GM19397 (cell line): ENCODE results near the gene SPATS2L.
A peak's percentile ranks its signal among the peaks of the same experiment; 100 is the strongest.

Experiments
- ATAC-seq: cut with Tn5 transposase; IDR thresholded peaks from one replicate; pipeline ENCODE4 v1.9.1; 2021; ENCODE audit warnings: mild to moderate bottlenecking, moderate library complexity; ENCODE audit not compliant: unreplicated experiment

Gene SPATS2L

DNA sequence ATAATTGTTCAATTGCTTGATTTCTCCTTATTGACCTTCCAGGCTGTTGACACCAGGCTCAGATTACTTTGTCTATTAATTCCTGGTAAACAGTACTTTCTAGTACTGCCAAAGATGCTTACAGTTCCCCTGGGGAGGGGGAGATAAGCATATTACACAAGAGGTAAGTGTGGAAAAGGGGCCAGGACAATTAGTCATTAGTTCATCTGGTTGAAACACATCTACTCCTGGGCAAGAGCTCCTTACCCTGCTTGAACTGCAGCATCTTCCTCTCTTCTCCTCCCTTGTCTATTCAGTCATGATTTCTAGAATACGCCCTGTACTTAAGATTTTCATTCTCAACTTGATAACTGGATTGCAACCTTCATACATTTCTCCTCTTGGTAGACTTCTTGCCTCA lies 10.4 kb upstream of the SPATS2L start:
- ATAC-seq: no peak

DNA sequence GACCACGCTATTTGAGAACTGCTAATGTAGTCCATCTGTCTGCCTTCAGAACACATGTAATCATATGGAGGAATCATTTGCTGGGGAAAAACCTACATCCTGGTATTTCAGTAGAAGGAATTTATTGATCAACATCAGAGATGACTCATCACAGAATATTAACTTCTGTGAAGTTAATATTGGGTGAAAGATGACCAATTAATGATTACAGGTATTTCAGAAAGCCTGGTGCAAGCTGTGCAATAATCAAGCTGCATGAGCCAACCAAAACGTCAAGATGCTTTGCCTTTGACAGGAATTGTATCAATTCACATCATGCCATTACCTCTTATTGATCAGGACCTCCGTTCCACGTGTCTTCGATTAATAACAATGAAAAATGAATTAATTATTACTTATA lies 9.4 kb upstream of the SPATS2L start:
- no peak for ATAC-seq

DNA sequence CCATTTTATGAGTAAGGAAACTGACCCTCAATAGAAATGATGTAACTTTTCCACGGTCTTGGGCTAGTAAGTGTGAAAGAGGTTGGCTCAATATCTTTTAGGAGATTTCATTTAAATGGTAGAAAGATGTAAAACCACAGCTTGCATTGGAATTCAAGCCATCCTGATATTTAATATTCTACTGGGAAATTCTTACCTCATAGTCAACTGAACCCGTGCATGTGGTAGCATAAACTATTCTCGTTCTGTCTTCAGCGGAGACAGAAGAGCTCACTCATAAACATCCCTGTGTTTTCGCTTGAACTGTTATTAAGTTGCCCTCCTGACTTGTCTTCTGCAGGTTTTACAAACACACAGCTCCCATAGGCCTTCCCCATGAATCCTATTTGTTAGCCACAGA lies 8.5 kb upstream of the SPATS2L start:
- ATAC-seq: no peak

DNA sequence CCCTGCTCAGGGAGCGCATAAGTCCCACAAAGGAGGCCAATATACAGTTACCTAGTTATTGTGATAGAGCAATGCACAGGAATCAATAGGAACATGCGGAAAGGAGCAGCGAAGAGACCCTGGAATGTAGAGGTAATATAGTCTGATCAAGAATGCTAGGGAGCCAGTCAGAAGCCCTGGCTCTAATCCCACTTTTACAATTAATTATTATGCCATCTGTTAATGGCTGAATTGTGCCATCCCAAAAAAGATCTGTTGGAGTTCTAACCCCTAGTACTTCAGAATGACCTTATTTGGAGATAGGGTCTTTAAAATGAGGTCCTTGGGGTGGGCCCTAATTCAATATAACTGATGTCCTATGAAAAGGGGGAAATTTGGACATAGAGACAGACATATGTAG lies 7.7 kb upstream of the SPATS2L start:
- no peak for ATAC-seq

DNA sequence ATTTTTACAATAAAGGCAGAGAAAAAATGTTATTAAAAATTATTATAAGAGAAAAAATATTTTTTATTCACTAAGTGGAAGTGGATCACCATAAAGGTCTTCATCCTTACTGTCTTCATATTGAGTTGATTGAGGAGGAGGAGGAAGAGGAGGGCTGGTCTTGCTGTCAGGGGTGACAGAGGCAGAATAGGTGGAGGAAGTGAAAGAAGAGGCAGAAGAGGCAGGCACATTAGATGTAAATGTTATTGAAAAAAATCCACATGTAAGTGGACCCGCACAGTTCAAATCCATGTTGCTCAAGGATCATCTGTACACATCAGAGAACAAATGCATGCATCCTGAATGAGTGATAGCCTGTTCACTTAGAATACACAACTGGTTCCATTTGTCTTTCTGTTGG lies 6.4 kb upstream of the SPATS2L start:
- ATAC-seq: no peak

DNA sequence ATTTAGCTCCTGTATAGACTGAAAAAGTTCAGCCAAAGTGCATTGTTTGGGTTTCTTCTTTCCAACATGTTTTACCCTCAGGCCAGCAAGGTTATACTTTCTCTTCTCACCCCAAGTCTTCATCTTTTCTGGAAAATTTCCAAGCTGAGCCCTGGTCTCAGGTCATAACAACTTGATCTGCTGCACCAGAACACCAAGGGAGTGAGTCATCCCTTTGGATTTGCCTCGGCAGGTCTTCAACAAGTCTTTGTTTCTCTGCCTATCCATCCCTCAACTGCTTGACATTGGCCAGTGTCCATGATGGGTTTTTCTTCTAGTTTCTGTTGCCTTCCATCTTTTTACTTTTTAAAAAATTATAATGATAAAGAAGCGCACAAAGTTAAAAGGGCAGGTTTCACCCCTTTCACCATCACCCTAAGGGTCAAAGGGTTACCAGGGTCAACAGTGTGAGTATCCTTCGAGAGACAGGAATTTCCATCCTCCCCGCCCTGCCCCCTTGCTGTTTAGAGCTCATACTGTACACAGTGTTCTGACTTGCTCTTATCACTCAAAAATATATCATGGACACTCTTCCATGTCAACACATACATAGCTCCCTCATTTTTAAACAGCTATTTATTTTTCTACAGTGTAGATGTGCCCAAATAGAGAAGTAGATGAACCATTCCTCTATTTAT lies 5.7 kb upstream of the SPATS2L start:
- no peak for ATAC-seq

DNA sequence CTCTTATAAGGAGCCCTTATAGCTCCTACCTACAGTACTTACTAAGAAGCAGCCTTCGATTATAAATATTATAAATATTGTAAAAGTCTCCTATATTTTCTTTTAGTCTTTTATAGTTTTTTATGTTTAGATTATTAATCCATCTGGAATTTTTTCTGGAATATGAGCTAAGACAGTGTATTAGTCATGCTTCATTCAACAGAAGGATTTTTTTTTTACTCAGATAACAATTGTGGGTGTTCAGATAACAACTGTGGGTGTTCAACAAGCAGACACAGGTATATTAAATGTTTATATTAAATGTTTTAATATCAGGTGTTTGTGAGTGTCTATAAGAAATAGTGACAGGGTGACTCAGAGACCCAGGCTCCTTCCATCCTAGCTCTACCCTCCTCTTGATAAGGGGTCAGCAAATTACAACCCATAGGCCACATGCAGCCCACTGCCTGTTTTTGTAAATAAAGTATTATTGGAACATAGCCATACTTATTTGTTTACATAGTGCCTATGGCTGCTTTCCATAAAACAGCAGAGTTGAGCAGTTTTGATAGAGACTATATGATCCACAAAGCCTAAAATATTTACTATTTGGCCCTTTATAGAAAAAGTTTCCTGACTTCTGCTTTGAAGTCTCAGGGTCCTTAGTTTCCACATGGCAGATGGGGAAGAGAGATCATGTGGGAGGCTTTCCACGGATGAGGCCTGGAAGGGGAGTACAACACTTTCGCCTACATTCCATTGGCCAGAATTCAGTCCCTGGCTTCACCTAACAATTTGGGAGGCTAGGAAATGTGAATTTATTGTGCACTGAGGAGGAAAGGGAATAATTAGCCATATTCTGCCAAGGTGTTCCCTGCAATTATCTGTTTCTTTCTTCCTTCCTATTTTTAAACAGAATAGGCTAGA lies 4.3 kb upstream of the SPATS2L start:
- no peak for ATAC-seq

DNA sequence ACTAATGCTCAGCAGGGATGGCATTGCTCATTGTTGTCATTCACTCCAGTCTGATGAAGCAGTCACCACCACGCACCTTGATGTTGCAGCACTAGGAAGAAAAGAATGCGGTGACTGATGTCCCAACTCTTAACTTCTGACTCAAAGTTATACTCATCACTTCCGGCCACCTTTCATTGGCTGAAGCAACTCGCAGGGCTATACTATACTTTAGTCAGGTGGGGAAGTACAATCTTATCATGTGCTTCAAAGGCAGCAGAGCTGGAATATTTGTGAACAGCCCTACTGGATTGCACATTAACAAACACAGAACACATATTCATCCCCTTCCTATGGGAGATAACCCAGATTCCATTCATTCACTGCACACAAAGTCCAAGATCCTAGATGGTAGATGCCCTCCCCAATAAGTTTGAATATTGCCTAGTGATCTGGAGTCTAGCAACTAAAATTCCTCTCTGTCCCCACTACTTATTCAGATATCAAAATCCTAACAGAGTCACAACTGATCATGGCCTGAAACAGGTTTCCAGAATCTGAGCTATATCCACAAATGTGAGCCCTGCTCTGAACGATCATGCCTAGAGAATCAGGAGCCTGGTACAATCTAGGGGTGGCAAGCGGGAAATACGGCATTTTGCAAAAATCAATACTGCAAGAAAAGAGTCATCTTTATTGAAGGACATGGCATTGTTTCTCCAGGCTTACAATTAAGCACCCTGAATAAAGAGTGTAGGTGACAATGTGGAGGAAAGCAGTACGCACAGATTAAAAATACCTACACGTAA lies 3.4 kb upstream of the SPATS2L start:
- no peak for ATAC-seq

DNA sequence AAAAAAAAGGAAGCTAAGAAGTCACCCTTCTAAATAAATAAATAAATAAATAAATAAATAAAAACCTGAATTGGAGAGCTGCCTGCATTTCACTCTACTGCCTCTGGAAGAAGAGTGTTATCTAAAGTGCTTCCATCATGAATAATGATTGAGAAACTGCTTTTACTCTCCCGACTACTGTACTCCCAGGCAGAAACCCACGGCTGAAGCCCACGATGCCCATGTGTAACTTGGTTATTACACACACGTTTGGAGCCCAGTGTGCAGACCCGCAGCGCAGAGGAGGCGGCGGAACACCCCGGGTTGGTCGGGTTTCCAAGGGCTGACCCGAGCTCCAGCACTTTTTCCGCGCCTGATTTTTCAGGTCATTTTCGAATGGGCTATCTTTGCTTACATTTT lies 697 bp upstream of the SPATS2L start:
- ATAC-seq: no peak

DNA sequence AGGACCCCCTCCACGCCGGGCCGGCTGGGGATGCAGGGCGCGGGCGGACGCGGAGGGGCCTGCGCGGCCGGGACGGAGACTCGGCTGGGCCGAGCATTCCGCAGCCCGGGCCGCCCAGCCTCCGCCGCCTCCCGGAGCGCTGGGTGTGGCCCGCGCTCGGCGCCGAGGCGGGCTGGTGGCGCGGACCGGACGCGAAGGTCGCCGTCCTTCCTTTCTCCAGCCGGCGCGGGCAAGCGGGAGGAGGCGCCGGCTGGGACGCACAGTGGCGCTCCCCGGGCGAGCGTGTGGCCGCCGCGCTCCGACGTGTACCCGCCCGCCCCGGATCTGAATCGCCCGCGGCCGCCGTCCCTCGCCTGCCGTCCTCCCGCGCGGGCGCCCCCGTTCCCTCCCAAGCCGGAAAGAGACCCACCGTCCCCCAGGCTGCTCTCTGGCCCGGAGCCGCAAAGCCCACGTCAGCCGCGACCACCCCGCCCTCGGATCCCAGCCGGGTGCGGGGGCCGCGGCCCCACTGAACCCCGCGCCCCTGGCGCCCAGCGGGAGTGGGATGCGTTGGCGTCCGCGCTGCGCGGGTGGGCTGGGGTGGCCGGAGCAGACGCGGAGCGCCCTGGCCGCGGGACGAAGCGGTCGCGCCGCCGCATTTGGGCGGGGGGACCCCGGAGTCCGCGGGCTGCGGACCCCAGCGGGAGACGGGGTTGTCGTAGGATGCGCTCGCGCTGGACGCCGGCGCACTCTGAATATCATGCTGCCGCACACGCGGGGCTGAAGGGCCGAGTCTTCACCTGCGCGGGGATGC lies 634 bp downstream of the SPATS2L start:
- peak; percentile 66 for ATAC-seq

DNA sequence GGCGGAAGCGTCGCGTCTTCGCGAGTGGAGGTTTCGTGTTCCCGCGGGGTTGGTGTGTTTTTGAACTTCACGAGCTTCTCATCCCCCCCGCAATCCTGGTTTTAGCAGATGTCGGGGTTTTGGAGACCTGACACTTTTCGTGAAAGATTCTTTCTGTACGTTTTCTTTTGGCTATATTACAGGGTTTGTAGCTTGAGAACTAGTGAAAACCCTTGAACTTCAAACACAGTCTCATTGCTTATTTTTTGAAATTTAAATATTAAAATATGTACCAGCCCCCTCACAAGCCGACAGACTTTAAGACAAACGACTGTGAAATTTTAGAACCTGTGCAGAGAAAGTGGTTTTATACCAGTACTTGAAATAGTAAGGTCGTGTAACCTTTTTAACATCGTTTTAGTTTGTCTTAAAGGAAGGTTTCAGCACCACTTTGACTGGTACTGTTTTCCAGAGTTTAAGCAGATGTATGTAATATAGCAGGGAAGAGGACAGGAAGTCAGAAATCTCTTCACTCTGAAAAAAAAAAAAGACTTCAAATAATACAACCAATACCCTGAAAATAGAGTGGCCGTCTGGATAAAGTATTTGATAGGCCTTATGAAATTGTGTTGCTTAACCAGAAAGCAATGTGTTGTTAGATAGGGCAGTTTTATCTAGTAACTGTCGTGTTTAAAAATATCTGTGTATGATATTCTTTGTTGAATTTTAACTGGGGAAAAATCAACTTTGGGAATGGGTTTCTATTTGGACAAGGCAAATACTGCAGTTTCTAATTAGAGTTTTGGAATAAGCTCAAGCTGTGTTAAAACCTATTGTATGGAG lies 1.4 kb downstream of the SPATS2L start:
- no peak for ATAC-seq

DNA sequence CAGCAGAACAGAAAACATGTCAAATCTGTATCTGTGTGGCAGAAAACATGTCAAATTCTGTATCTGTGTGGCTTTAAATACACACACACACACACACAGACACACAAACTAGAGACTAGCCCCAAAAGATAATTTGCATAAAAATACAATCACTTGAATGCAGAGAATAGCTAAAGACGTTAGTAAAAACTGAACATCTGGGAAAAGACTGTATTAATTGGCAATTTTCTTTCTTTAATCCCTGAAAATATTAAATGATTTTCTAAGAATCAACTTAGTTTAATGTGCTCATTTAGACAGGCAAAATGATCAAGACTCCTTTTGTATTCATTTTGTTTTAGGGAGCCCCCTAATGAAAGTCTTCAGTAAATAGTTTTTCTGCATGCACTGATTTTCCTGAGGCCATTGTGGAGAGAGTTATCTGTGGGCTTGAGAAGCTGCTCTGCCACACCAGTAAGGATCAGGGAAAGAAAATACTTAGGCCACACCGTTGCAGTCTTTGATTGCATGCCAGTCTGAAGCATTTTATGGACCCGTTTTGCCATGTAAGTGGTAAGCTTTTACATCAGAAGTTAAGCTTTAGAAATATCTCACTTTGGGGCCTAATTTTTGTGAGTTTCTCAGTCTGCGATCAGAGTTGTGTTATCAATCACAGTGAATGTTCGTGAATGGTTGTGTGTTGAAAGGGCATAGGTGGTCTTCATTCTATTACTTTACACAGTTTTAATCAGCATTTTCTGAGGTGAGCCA lies 2.2 kb downstream of the SPATS2L start:
- no peak for ATAC-seq

DNA sequence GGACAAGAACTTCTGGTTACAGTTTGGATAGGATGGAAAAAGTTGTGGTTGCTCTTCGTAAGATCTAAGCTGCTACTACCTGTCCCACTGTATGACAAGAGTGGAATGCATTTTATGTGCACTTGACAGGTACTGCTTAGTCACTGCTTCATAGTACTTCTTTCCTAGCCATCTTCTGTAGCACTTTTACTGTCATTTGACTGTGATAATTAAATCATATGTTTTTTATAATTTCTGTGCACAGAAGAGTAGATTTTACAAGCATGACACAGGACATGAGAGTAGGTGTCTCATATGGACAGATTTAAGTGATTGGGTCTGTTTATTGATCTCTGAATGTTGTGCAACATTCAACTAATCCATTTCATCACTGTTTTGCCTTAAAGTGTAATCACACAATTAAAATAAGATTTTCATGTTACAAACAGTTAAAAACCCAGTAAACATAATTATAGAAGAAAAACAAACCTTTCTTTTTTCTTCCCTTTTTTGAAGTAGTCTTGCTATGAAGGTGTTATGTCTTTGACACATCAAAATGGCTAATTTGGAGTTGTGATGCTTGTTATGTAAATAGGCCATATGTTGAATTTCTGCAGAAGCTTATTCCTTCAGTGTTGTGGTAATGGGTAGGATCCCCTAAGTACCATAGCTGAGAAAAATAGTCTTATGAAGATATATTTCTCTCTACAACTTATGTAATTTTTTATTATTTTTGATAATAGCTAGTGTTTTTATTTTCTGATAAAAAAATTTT lies 3.0 kb downstream of the SPATS2L start:
- no peak for ATAC-seq

DNA sequence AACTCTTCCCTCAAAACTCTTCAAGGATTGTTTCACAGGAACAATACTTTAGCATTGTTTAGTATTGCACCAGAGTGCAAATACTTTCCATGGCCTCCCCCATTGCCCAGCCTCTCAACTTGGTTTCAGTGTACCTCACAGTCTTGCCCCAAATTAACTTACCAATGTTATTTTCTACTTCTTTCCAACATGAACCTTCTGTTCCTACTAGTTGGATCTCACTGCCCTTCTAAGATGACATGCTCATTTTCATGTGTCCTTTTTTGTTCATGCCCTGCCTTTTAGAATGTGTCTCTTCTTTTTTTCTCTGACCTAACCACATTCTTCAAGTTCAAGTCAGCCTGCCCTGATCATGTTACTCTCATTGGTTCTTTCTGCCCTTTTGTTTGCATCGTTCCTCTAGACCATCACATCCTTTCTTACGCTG lies 4.1 kb downstream of the SPATS2L start:
- no peak for ATAC-seq

DNA sequence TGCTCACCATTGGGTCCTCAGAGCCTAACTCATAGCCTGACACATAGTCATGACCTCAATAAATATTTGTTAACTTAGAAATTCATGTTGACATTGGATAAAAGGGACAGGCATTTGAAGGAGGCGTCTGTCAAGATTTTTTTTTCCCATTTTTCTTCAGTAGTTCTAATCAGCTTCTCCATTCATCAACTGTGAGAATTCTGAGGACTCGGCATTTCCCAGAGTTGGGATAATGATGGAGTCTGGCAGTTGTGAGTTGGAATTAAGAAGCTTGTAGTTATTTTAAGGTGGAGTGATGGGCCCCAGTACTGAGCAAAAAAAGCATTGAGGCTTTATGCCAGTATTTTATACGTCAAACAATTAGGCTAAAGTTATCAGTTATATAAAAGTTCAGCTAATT lies 4.6 kb downstream of the SPATS2L start:
- no peak for ATAC-seq

DNA sequence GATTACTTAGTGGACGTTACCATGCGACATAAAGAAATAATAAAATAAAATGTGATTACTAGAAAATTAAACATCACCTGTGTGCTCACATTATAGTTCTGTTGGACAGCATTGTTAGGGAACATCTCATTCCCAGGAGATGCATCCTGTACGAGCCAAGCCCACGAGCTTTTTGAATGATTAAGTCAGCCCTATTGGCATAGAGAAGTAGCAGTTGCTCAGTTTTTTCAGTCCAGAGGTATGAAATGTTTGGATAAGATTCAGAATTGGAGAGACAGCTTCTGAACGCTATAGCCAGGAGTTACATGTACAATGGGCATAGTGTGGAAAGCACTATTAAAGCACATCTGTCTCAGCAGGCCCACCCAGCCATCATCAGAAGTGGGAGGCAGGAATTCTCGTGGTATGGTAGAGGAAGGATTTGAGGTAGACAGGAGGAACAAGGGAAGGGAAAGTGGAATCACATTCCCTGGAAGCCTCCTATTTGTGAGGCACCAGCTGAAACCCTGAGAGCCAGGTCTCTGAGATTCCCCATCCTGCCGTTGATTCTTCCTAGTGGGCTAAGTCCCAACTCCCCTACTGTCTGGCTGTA lies 8.6 kb downstream of the SPATS2L start:
- no peak for ATAC-seq

DNA sequence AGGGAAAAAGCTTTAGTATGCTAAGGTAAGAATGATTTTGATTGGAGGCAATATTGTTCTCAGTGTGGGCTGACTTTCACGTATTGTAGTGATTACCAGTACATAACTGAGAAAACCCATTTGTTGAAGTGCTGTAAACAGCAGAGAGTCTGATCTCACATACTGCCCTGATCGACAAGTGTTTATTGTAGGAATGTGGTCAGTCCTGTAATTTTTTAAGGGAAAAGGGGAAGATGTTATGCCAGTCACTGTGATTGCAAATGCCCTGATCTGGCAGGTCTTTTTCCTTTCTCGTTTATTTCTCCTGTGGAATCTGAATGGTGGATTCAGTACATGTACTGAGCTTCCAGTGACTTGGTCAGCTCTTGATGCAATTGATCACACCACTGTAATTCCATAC lies 11.5 kb downstream of the SPATS2L start:
- ATAC-seq: no peak

DNA sequence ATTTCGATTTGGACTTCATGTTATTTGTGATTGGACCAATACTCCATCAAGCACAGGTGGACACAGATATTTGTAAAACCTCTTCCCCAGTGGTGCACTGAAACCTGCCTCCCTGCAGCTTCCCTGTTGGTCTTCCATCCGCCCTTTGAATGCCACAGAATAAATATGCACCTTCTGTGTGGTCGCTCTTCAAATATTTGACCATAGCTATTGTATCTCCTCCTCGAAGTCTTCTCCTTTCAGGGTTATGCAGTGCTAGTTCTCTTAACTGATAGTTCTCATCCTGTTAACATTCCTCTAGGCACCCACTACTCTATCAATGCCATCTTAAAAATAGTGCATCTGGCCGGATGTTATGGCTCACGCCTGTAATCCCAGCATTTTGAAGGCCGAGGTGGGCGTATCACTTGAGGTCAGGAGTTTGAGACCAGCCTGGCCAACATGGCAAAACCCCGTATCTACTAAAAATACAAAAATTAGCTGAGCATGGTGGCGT lies 12.5 kb downstream of the SPATS2L start:
- no peak for ATAC-seq
